Trophoblast cell (in vitro differentiated cells and primary cell): ENCODE measurements around the gene SIL1.

Experiments
- DNase-seq, 2 donors: peaks; one replicate each; pipeline ENCODE4 v3.0.0-alpha.2; 2016
- H2AFZ ChIP-seq: 2 replicates; pipeline ENCODE4 v1.6.1; 2013; ENCODE audit warnings: low read length, moderate library complexity, mild to moderate bottlenecking; ENCODE audit not compliant: insufficient read depth, poor library complexity
- H2AK5ac ChIP-seq: 2 replicates; pipeline ENCODE4 v1.6.1; 2013; ENCODE audit warnings: mild to moderate bottlenecking, low read length
- H2BK120ac ChIP-seq: 2 replicates; pipeline ENCODE4 v1.6.1; 2013; ENCODE audit warnings: low read length, mild to moderate bottlenecking, moderate library complexity; ENCODE audit not compliant: insufficient read depth, poor library complexity
- H2BK12ac ChIP-seq: 2 replicates; pipeline ENCODE4 v1.6.1; 2013; ENCODE audit warnings: mild to moderate bottlenecking, low read length, moderate library complexity
- H2BK5ac ChIP-seq: 2 replicates; pipeline ENCODE4 v1.6.1; 2013; ENCODE audit warnings: low read length, low read depth, moderate library complexity, mild to moderate bottlenecking; ENCODE audit not compliant: poor library complexity
- H3K14ac ChIP-seq: 2 replicates; pipeline ENCODE4 v1.6.1; 2013; ENCODE audit warnings: mild to moderate bottlenecking, low read length
- H3K18ac ChIP-seq: 2 replicates; pipeline ENCODE4 v1.6.1; 2013; ENCODE audit warnings: mild to moderate bottlenecking, low read length
- H3K23ac ChIP-seq: 2 replicates; pipeline ENCODE4 v1.6.1; 2013; ENCODE audit warnings: low read length
- H3K27ac ChIP-seq: 2 replicates; pipeline ENCODE4 v1.5.1; 2013; ENCODE audit warnings: low read depth, mild to moderate bottlenecking, inconsistent platforms, low read length, moderate library complexity
- H3K27me3 ChIP-seq: 2 replicates; pipeline ENCODE4 v1.6.1; 2013; ENCODE audit warnings: inconsistent platforms, mild to moderate bottlenecking, low read length, moderate library complexity; ENCODE audit not compliant: insufficient read depth
- H3K36me3 ChIP-seq, 2 experiments: 1 replicate in 1 of 2; 2 replicates in 1 of 2; pipeline ENCODE4 v1.6.1; 2013; ENCODE audit warnings: low read length in 2 of 2, mild to moderate bottlenecking in 2 of 2, moderate library complexity in 1 of 2; ENCODE audit not compliant: insufficient read depth in 2 of 2, control insufficient read depth in 1 of 2
- H3K4ac ChIP-seq: 2 replicates; pipeline ENCODE4 v1.6.1; 2013; ENCODE audit warnings: low read depth, mild to moderate bottlenecking, low read length, moderate library complexity
- H3K4me1 ChIP-seq, 2 experiments: 1 replicate in 1 of 2; 2 replicates in 1 of 2; pipeline ENCODE4 v1.6.1; 2013; ENCODE audit warnings: low read length in 2 of 2, mild to moderate bottlenecking in 2 of 2, moderate library complexity in 1 of 2; ENCODE audit not compliant: insufficient read depth in 2 of 2, control insufficient read depth in 1 of 2
- H3K4me2 ChIP-seq: 2 replicates; pipeline ENCODE4 v1.6.1; 2013; ENCODE audit warnings: inconsistent platforms, mild to moderate bottlenecking, low read length, moderate library complexity
- H3K4me3 ChIP-seq: 2 replicates; pipeline ENCODE4 v1.5.1; 2013; ENCODE audit warnings: mild to moderate bottlenecking, low read depth, low read length, inconsistent platforms
- H3K79me1 ChIP-seq: one replicate; pipeline ENCODE4 v1.6.1; 2013; ENCODE audit warnings: low read length
- H3K79me2 ChIP-seq: 2 replicates; pipeline ENCODE4 v1.6.1; 2013; ENCODE audit warnings: low read length, mild to moderate bottlenecking; ENCODE audit not compliant: control insufficient read depth, insufficient read depth, poor library complexity
- H3K9ac ChIP-seq: 2 replicates; pipeline ENCODE4 v1.6.1; 2013; ENCODE audit warnings: mild to moderate bottlenecking, low read length
- H3K9me3 ChIP-seq: 2 replicates; pipeline ENCODE4 v1.6.1; 2013; ENCODE audit warnings: low read depth, mild to moderate bottlenecking, control low read depth, inconsistent platforms, low read length; ENCODE audit not compliant: insufficient read depth
- H4K12ac ChIP-seq: 2 replicates; pipeline ENCODE4 v1.6.1; 2013; ENCODE audit warnings: low read depth, mild to moderate bottlenecking, low read length, moderate library complexity
- H4K8ac ChIP-seq: 2 replicates; pipeline ENCODE4 v1.6.1; 2013; ENCODE audit warnings: low read depth, mild to moderate bottlenecking, low read length, moderate library complexity
- H4K91ac ChIP-seq: one replicate; pipeline ENCODE4 v1.6.1; 2013; ENCODE audit warnings: low read depth, mild to moderate bottlenecking, low read length, moderate library complexity
- WGBS: extraction: QIAGEN DNeasy Blood & Tissue Kit; methylation state at CpG from one replicate; pipeline ENCODE4 v1.1.7; 2013; ENCODE audit warnings: missing lambda C conversion rate; ENCODE audit not compliant: insufficient read length, insufficient coverage; ENCODE audit errors: extremely low coverage; 5-methylcytosine and 5-hydroxymethylcytosine counted together

The SIL1 gene

DNA sequence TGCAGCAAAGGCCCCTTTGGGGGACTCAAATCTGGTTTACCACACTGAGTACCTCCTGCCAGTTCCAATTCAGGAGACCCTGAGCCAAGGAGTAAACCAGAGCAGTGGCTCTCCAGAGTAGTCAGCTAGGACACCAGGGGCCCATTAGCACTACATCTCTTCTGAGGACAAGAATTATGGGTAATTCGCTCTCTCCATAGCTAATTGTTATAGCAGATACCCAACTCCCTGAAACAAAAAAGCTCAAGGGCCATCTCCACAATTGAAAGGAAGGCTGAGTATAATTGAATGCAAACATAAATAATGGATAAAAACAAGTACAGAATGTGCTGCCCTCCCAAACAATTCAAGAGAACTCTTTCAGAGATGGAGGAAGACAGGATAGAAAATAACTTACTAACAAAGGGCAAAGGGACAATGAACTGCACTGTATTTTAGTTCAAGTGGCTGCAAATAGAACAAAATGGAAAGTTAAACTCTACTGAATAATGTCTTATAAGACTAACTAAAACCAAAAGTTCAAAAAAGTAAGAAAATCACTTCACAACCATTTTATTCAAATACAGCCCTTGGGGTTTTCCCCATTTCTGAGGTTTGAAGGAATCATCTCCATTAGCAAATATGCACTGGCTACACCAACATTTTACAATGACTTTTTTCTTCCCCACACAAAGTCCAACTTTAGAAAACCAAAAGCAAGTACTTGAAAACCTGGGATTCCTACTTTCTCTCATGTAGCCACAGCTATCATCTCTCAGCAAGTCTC, 118.8 kb downstream of the SIL1 start:
- H2AFZ ChIP-seq, result no peak overlapping the region
- H3K18ac ChIP-seq, result no peak overlapping the region
- H2AK5ac ChIP-seq, result no peak overlapping the region
- no peak overlapping the region for H3K14ac ChIP-seq
- no peak overlapping the region for H3K9ac ChIP-seq
- no peak overlapping the region for H2BK5ac ChIP-seq
- no peak overlapping the region for H3K4me2 ChIP-seq
- no peak overlapping the region for H4K12ac ChIP-seq
- H4K8ac ChIP-seq, result no peak overlapping the region
- no CpG with 5 or more reads among the region's 1 CpG for WGBS
- H3K27ac ChIP-seq, result no peak overlapping the region
- no peak overlapping the region for H3K4ac ChIP-seq
- no peaks in the 10 kb centered on the region for H3K79me1 ChIP-seq
- H3K27me3 ChIP-seq, result no peaks in the 10 kb centered on the region
- no peak overlapping the region for H3K4me3 ChIP-seq
- no peaks in the 10 kb centered on the region for H3K36me3 ChIP-seq
- H3K4me1 ChIP-seq, result peaks cover 0 to 2% of the 10 kb centered on the region in 2 experiments
- no peak for DNase-seq
- no peak overlapping the region for H2BK120ac ChIP-seq
- no peaks in the 10 kb centered on the region for H3K79me2 ChIP-seq
- no peaks in the 10 kb centered on the region for H3K9me3 ChIP-seq
- H3K23ac ChIP-seq, result no peak overlapping the region
- no peak overlapping the region for H2BK12ac ChIP-seq
- no peak overlapping the region for H4K91ac ChIP-seq

DNA sequence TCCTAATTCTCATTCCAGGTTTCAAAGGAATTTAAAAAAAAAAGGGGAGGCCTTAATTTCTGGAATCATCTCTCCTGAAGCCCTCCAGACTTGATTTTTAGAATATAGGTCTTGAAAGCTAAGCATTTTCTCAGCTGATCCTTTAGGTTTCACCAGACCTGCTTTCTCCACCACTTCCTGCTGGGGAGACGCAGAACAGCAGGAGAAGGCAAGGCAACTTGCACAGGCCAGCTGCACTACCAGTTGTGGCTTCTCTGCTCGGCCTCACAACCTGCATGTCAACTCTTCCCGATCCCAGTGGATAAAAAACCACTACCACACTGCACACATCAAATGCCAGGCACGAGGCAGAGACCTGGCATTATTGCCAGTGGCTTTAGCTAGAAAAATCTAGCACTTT, 119.8 kb downstream of the SIL1 start:
- H3K4me3 ChIP-seq, result no peak overlapping the region

DNA sequence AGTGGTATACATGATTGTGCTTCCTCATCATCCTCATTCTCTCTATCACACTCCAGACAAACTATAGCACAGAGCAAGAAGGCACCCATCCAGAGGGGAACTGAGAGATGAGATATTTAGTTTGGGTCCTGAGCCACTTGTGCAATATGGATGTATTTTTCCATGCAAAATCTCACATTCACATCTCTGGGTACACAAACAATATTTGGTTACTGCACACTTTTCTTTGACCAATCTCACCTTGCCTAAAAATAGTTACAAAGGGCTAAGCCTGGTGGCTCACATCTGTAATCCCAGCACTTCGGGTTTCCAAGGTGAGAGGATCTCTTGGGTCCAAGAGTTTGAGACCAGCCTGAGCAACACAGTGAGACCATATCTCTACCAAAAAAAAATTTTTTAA, 120.3 kb downstream of the SIL1 start:
- Histone ChIP-seq H3K4me2 (no peak overlapping the region), H2AFZ (no peak overlapping the region), H3K4me3 (no peak overlapping the region), H3K27ac (no peak overlapping the region), H3K4me1 (peaks cover 0 to 2% of the 10 kb centered on the region in 2 experiments), H3K14ac (no peak overlapping the region), H3K36me3 (no peaks in the 10 kb centered on the region), H3K27me3 (no peaks in the 10 kb centered on the region), H3K79me1 (no peaks in the 10 kb centered on the region), H2BK120ac (no peak overlapping the region), H4K12ac (no peak overlapping the region), H3K9me3 (no peaks in the 10 kb centered on the region), H3K79me2 (no peaks in the 10 kb centered on the region), H3K23ac (no peak overlapping the region), H2AK5ac (no peak overlapping the region), H4K91ac (no peak overlapping the region), H3K4ac (no peak overlapping the region), H3K9ac (no peak overlapping the region), H4K8ac (no peak overlapping the region), H2BK12ac (no peak overlapping the region), H3K18ac (no peak overlapping the region), H2BK5ac (no peak overlapping the region)
- no CpG with 5 or more reads among the region's 1 CpG for WGBS
- DNase-seq, result no peak

More for the DNA sequence above, 119.8 kb downstream of the SIL1 start:
- Histone ChIP-seq H3K79me1 (no peaks in the 10 kb centered on the region), H4K12ac (no peak overlapping the region), H3K9ac (no peak overlapping the region), H3K4me1 (peaks cover 0 to 2% of the 10 kb centered on the region in 2 experiments), H2AK5ac (no peak overlapping the region), H3K27me3 (no peaks in the 10 kb centered on the region), H3K23ac (no peak overlapping the region), H3K9me3 (no peaks in the 10 kb centered on the region), H3K27ac (no peak overlapping the region), H4K91ac (no peak overlapping the region), H3K36me3 (no peaks in the 10 kb centered on the region), H3K4me2 (no peak overlapping the region), H3K18ac (no peak overlapping the region), H3K4ac (no peak overlapping the region), H2BK120ac (no peak overlapping the region), H2BK12ac (no peak overlapping the region), H2AFZ (no peak overlapping the region), H3K79me2 (no peaks in the 10 kb centered on the region), H3K14ac (no peak overlapping the region), H4K8ac (no peak overlapping the region), H2BK5ac (no peak overlapping the region)
- DNase-seq, result no peak
- no CpG with 5 or more reads among the region's 4 CpGs for WGBS

DNA sequence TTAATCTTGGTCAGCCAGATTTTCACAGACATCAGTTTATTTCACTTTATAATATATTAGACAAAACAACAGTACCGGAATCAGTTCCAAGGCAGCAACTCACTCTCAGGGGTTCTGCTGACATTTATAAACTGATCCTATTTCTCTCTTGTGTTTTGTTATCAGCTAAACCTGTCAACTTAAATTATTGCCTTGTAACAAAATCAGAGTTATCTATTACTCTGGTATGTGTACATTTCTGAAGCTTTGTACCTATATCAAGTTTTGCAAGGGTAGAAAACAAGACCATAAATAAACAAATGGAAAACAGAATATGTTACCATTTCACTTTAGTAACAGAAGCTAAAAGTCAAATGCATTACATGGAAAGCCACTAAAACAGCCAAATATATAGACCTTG, 122.1 kb downstream of the SIL1 start:
- no peak overlapping the region for H2AK5ac ChIP-seq

More for the DNA sequence above, 122.1 kb downstream of the SIL1 start:
- WGBS, result no CpG with 5 or more reads among the region's 1 CpG
- H3K18ac ChIP-seq, result no peak overlapping the region
- no peak overlapping the region for H3K9ac ChIP-seq
- H3K27me3 ChIP-seq, result no peaks in the 10 kb centered on the region
- no peak overlapping the region for H2BK12ac ChIP-seq
- no peak for DNase-seq
- no peak overlapping the region for H3K14ac ChIP-seq
- H4K91ac ChIP-seq, result no peak overlapping the region
- no peak overlapping the region for H4K12ac ChIP-seq
- H3K9me3 ChIP-seq, result no peaks in the 10 kb centered on the region
- H3K4me3 ChIP-seq, result no peak overlapping the region
- H2BK5ac ChIP-seq, result no peak overlapping the region
- no peak overlapping the region for H4K8ac ChIP-seq
- H3K4ac ChIP-seq, result no peak overlapping the region
- no peaks in the 10 kb centered on the region for H3K79me1 ChIP-seq
- peaks cover 0 to 2% of the 10 kb centered on the region in 2 experiments for H3K4me1 ChIP-seq
- H3K36me3 ChIP-seq, result no peaks in the 10 kb centered on the region
- H2BK120ac ChIP-seq, result no peak overlapping the region
- H3K79me2 ChIP-seq, result no peaks in the 10 kb centered on the region
- no peak overlapping the region for H3K4me2 ChIP-seq
- no peak overlapping the region for H2AFZ ChIP-seq
- H3K23ac ChIP-seq, result no peak overlapping the region
- H3K27ac ChIP-seq, result no peak overlapping the region
